ENCODE measurements around the gene HOXB5. TPM values are rescaled to one million over a fixed set of nuclear protein-coding genes. Genes with fewer than 3 reads are reported as not detected.

The HOXB5 gene
- total RNA-seq, 1 experiment from 2014 or later: not detected

Other genes starting within 250 kb of the HOXB5 start
- gene SKAP1, start 163.6 kb downstream of the HOXB5 start, total RNA-seq (2014; rRNA removed; shearing (Covaris generic); ENCODE audit: low replicate concordance): 0.88 TPM in 1 of 2 replicates, not detected in the other
- gene HOXB1, start 62.8 kb downstream of the HOXB5 start, total RNA-seq (2014; rRNA removed; shearing (Covaris generic); ENCODE audit: low replicate concordance): not detected in 2 replicates
- gene HOXB2, start 48.7 kb downstream of the HOXB5 start, total RNA-seq (2014; rRNA removed; shearing (Covaris generic); ENCODE audit: low replicate concordance): 8.4 and 13.5 TPM in 2 replicates
- 2.6 and 2.7 TPM in 2 replicates for gene HOXB4, start 15.4 kb downstream of the HOXB5 start, total RNA-seq (2014; rRNA removed; shearing (Covaris generic); ENCODE audit: low replicate concordance)
- 1.1 and 15.0 TPM in 2 replicates for gene HOXB3, start 3.5 kb downstream of the HOXB5 start, total RNA-seq (2014; rRNA removed; shearing (Covaris generic); ENCODE audit: low replicate concordance)
- gene HOXB6, start 11.2 kb upstream of the HOXB5 start, total RNA-seq (2014; rRNA removed; shearing (Covaris generic); ENCODE audit: low replicate concordance): 5.4 and 8.7 TPM in 2 replicates
- gene HOXB7, start 17.2 kb upstream of the HOXB5 start, total RNA-seq (2014; rRNA removed; shearing (Covaris generic); ENCODE audit: low replicate concordance): 21.5 and 29.0 TPM in 2 replicates
- 0.47 TPM in 1 of 2 replicates, not detected in the other for gene HOXB8, start 21.5 kb upstream of the HOXB5 start, total RNA-seq (2014; rRNA removed; shearing (Covaris generic); ENCODE audit: low replicate concordance)
- gene HOXB9, start 32.6 kb upstream of the HOXB5 start, total RNA-seq (2014; rRNA removed; shearing (Covaris generic); ENCODE audit: low replicate concordance): 0.84 and 2.1 TPM in 2 replicates
- not detected in 2 replicates for gene PRAC1, start 128.7 kb upstream of the HOXB5 start, total RNA-seq (2014; rRNA removed; shearing (Covaris generic); ENCODE audit: low replicate concordance)
- gene PRAC2, start 129.4 kb upstream of the HOXB5 start, total RNA-seq (2014; rRNA removed; shearing (Covaris generic); ENCODE audit: low replicate concordance): not detected in 2 replicates
- gene HOXB13, start 135.0 kb upstream of the HOXB5 start, total RNA-seq (2014; rRNA removed; shearing (Covaris generic); ENCODE audit: low replicate concordance): 6.5 and 6.9 TPM in 2 replicates
- gene TTLL6, start 223.4 kb upstream of the HOXB5 start, total RNA-seq (2014; rRNA removed; shearing (Covaris generic); ENCODE audit: low replicate concordance): 0.34 TPM in 1 of 2 replicates, not detected in the other
- gene CALCOCO2, start 237.3 kb upstream of the HOXB5 start, total RNA-seq (2014; rRNA removed; shearing (Covaris generic); ENCODE audit: low replicate concordance): 24.8 and 38.5 TPM in 2 replicates